Glutamatergic neuron (in vitro differentiated cells): Measurements from ENCODE around the gene PTGR3. TPM values are rescaled to one million over a fixed set of nuclear protein-coding genes. Genes with fewer than 3 reads are reported as not detected.

Experiments used
- DNase-seq: peaks from one replicate; pipeline ENCODE4 v3.0.0; 2022
- H3K27ac Mint-ChIP-seq: one replicate; pipeline ENCODE4 v1.8.0; 2020; ENCODE audit warnings: mild to moderate bottlenecking, mixed read lengths, inconsistent platforms; ENCODE audit not compliant: unreplicated experiment
- H3K27me3 Mint-ChIP-seq: one replicate; pipeline ENCODE4 v1.8.0; 2020; ENCODE audit warnings: mild to moderate bottlenecking, moderate library complexity, mixed read lengths, inconsistent platforms; ENCODE audit not compliant: unreplicated experiment
- H3K36me3 Mint-ChIP-seq: one replicate; pipeline ENCODE4 v1.8.0; 2020; ENCODE audit warnings: mild to moderate bottlenecking, mixed read lengths, inconsistent platforms; ENCODE audit not compliant: unreplicated experiment
- H3K4me1 Mint-ChIP-seq: one replicate; pipeline ENCODE4 v1.8.0; 2020; ENCODE audit warnings: mild to moderate bottlenecking, low read depth, mixed read lengths, inconsistent platforms; ENCODE audit not compliant: unreplicated experiment
- H3K4me3 Mint-ChIP-seq: one replicate; pipeline ENCODE4 v1.8.0; 2020; ENCODE audit warnings: mild to moderate bottlenecking, mixed read lengths, inconsistent platforms; ENCODE audit not compliant: unreplicated experiment
- H3K9me3 Mint-ChIP-seq: one replicate; pipeline ENCODE4 v1.8.0; 2020; ENCODE audit warnings: mild to moderate bottlenecking, moderate library complexity, mixed read lengths, inconsistent platforms; ENCODE audit not compliant: unreplicated experiment
- total RNA-seq: library from RNA; stranded (reverse); fragmentation: NEBNext Ultra II Directional; extraction: Animal tissue kit (Norgen Biotek cat#: 25700); gene quantifications from one replicate; pipeline ENCODE4 v1.2.1, GENCODE V29; 2021; ENCODE audit not compliant: unreplicated experiment
- TF ChIP-seq, protein P1 (sequence below): fragments of 200-600 bp; sonication (generic); IDR thresholded peaks from one replicate; pipeline ENCODE4 v1.5.0; 2021; ENCODE audit not compliant: partially characterized antibody, unreplicated experiment

Gene PTGR3
- total RNA-seq, 1 donor from 2014 or later, result 20.4 TPM

DNA sequence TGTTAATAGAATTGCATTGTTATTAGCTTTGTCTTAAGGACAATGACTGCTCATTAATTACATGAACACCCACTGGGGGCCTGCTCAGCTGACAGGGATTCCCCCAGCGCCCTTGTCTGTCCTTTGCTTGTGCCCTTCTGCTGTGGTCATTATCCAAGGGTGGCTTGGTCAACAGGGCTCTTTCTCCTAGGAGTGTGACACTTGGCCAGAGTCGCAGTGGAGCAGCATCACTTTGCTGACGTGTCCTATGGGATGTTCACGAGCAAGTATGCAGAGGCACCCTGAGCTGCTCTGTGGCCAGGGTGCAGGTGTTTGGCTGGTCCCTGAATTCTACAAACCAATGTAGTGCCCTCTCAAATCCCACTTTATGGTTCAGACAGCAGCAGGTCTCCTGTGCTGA lies 46.0 kb downstream of the PTGR3 start:
- peaks cover 1% of the 10 kb centered on the region for H3K27me3 Mint-ChIP-seq
- H3K36me3 Mint-ChIP-seq, result no peaks in the 10 kb centered on the region
- no peaks in the 10 kb centered on the region for H3K4me1 Mint-ChIP-seq
- TF ChIP-seq, protein P1, sequence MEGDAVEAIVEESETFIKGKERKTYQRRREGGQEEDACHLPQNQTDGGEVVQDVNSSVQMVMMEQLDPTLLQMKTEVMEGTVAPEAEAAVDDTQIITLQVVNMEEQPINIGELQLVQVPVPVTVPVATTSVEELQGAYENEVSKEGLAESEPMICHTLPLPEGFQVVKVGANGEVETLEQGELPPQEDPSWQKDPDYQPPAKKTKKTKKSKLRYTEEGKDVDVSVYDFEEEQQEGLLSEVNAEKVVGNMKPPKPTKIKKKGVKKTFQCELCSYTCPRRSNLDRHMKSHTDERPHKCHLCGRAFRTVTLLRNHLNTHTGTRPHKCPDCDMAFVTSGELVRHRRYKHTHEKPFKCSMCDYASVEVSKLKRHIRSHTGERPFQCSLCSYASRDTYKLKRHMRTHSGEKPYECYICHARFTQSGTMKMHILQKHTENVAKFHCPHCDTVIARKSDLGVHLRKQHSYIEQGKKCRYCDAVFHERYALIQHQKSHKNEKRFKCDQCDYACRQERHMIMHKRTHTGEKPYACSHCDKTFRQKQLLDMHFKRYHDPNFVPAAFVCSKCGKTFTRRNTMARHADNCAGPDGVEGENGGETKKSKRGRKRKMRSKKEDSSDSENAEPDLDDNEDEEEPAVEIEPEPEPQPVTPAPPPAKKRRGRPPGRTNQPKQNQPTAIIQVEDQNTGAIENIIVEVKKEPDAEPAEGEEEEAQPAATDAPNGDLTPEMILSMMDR, result no peak
- no peak for DNase-seq
- peaks cover 9% of the 10 kb centered on the region for H3K9me3 Mint-ChIP-seq
- H3K4me3 Mint-ChIP-seq, result no peak overlapping the region
- no peak overlapping the region for H3K27ac Mint-ChIP-seq

DNA sequence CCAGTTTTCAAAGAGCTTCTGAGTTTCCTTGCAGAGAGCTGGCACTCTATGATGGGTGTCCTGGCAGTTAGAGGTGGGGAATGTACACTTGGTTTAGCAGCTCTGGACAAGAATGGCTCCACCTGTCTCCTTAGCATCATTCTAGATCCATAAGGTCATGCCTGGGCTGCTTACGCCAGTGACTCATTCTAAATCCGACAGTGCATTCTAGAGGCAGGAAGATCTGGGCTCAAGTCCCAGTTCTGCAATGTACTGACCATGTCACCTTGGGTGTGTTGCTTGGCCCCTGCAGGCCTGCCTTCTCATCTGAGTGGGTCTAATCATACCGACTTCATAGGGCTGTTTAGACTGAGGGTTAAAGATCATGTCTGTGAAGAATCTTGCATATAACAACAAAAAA lies 46.5 kb downstream of the PTGR3 start:
- H3K27me3 Mint-ChIP-seq, result no peaks in the 10 kb centered on the region
- no peaks in the 10 kb centered on the region for H3K4me1 Mint-ChIP-seq
- H3K36me3 Mint-ChIP-seq, result no peaks in the 10 kb centered on the region
- no peak overlapping the region for H3K27ac Mint-ChIP-seq
- no peak for DNase-seq
- no peak overlapping the region for H3K4me3 Mint-ChIP-seq
- H3K9me3 Mint-ChIP-seq, result peaks cover 9% of the 10 kb centered on the region
- TF ChIP-seq, protein P1, result no peak

DNA sequence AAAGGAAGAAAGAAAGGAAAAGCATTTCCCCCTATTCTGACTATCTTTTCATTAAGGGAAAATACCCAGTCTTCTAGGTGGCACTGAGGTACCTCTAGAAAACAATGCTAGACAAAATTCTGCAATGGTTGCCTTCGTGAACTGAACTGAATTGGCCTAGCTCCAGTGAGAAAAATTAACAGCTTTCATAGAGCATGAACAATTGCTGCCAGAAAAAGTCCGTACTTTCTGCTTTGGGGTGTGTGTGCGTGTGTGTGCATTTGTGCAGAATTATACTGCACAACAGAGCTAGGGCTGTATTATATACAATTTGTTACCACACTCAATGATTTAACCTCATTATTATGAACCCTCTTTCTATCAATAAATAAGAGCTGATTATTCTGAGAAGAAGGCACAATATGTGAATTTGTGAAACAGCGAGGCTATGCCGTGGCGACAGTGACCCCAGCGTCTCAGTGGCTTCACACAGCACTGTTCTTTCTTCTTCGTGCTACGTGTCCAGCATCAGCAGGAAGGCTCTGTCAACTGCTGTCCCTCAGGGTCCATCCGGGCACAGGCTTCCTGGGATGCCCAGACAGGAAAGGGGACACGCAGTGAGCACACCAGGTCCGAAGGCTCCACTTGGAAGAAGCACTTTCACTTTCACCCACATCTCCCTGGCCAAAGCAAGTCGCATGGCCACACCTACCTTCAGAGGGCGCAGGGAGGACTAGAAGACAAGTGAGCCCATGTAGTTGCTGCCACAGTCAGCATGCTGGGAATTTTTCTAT lies 47.5 kb downstream of the PTGR3 start:
- Mint-ChIP-seq H3K4me3 (no peak overlapping the region), H3K27me3 (no peaks in the 10 kb centered on the region), H3K9me3 (peaks cover 7% of the 10 kb centered on the region), H3K4me1 (no peaks in the 10 kb centered on the region), H3K36me3 (no peaks in the 10 kb centered on the region), H3K27ac (no peak overlapping the region)
- DNase-seq, result no peak
- TF ChIP-seq, protein P1, result no peak

DNA sequence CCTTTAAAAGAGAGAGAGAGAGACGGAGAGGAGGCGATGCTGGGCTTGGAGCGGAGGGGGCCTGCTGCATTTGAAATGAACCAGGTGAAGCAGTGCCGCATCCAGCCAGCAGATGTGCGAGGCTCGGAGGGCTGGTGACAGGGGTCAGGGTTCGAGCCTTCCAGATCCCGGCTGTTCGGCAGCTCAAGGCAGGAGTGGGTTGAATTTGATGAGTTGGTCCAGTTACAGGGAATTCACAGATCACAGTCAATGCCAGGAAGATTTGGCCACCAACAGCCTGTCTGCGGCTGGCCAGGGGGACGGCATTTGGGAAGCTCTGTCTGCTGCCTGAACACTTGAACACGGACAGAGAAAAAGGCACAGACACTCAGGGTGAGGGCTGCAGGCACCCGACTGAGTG lies 48.6 kb downstream of the PTGR3 start:
- Mint-ChIP-seq H3K9me3 (peaks cover 9% of the 10 kb centered on the region), H3K27me3 (no peaks in the 10 kb centered on the region), H3K36me3 (no peaks in the 10 kb centered on the region), H3K27ac (no peak overlapping the region), H3K4me1 (no peaks in the 10 kb centered on the region), H3K4me3 (no peak overlapping the region)
- no peak for DNase-seq
- TF ChIP-seq, protein P1, result no peak

DNA sequence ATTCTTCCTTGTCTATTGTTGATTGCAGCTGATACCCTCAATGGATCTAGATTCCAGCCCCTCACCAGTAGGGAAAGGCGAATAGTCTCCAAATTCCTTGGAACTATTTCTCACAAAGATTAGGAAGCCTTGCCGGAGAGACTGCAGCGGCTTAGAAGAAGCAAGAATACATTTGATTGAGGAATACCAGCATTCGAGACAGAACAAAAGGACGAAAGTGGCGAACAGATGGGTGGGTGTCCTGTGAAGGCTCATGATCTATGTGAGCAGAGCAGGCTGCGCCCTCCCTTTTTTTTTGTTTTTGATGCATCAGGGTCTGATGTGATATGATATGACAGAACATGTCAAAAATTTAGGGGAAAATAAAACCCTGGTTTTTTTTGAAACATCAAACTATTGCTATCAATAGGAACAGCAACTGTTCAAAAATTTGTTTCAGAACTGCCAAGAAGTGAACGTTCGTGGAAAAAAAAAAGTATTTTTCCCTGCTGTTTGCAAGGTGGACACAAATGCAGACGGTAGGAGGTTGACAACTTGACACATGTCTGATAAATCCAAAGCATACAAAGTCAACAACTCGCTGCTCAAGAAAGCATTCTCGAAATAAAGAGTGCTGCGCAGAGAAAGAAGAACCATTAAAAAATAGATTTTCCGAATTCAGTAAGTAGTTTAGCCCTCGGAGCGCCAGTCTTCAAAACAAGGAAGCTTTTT lies 49.1 kb downstream of the PTGR3 start:
- H3K36me3 Mint-ChIP-seq, result peaks cover 5% of the 10 kb centered on the region
- H3K27ac Mint-ChIP-seq, result no peak overlapping the region
- TF ChIP-seq, protein P1, result no peak
- H3K4me3 Mint-ChIP-seq, result no peak overlapping the region
- DNase-seq, result no peak
- H3K9me3 Mint-ChIP-seq, result peaks cover 14% of the 10 kb centered on the region
- peaks cover 1% of the 10 kb centered on the region for H3K27me3 Mint-ChIP-seq
- H3K4me1 Mint-ChIP-seq, result no peaks in the 10 kb centered on the region
